Tibial nerve (tissue), 4 donors: ENCODE measurements around the gene SRPX2.

Experiments
- CTCF ChIP-seq, 5 experiments: fragments of 200-600 bp in 3 of 5; fragments of 450-650 bp in 2 of 5; sonication (generic) in 3 of 5; IDR thresholded peaks; one replicate each; pipeline ENCODE4 v1.5.1; 2016 to 2019; ENCODE audit warnings: antibody characterized with exemption in 5 of 5, mild to moderate bottlenecking in 3 of 5, moderate library complexity in 2 of 5
- EP300 ChIP-seq, 2 donors: sonication (generic); formaldehyde crosslinking; IDR thresholded peaks; one replicate each; pipeline ENCODE4 v1.6.1; 2017; ENCODE audit warnings: antibody characterized with exemption in 2 of 2, mild to moderate bottlenecking in 1 of 2
- POLR2A ChIP-seq, 2 donors: fragments of 450-650 bp; IDR thresholded peaks; one replicate each; pipeline ENCODE4 v1.6.1; 2017; ENCODE audit warnings: antibody characterized with exemption in 2 of 2, mild to moderate bottlenecking in 2 of 2, moderate library complexity in 2 of 2

GRCh38 chrX:100687128-100687527, 43.1 kb downstream of the SRPX2 start:
- TF ChIP-seq POLR2A (IDR thresholded peaks at IDR 0.05) = no peak
- TF ChIP-seq CTCF (IDR thresholded peaks at IDR 0.05) = no peak
- no peak for TF ChIP-seq EP300 (IDR thresholded peaks at IDR 0.05)
